GM21825 (cell line): ENCODE data around the gene DNMT1.

Experiments
- ATAC-seq: cut with Tn5 transposase; IDR thresholded peaks from one replicate; pipeline ENCODE4 v1.9.1; 2021; ENCODE audit warnings: mild to moderate bottlenecking, moderate library complexity; ENCODE audit not compliant: unreplicated experiment

Gene DNMT1

GRCh38 chr19:10100163-10100785, 94.5 kb downstream of the DNMT1 start:
- no peak for ATAC-seq

DNA sequence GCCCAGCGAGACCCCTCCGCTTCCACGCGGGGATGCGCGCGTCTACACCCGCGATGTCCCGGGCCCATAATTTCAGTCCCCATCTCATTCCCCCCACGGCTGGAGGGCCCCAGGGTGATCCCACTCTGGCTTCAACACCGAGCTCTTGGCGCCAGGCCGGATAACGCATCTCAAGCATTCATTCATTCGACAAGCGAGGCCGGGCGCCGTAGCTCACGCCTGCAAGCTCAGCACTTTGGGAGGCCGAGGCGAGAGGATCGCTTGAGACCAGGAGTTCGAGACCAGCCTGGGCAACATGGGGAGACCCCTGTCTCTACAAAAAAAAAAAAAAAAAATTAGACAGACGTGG, 98.2 kb downstream of the DNMT1 start:
- no peak for ATAC-seq

GRCh38 chr19:10095948-10096614, 98.7 kb downstream of the DNMT1 start:
- ATAC-seq = peak; percentile 64

DNA sequence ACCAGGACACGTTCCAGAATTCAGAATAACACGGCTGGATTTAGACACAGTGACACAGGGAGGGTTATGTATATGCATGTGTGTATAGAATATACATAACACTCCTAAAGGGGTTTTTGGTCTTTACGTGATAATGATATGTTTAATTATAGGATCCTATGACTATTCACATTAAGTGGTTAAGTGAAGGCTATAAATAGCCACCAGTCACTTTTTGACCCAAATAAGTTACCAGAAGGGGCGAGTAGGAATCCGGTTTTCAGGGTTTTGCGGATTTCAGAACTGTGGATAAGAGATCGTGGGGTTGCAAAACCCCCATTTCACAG, 99.2 kb downstream of the DNMT1 start:
- no peak for ATAC-seq

GRCh38 chr19:10093295-10094186, 101.2 kb downstream of the DNMT1 start:
- no peak for ATAC-seq

DNA sequence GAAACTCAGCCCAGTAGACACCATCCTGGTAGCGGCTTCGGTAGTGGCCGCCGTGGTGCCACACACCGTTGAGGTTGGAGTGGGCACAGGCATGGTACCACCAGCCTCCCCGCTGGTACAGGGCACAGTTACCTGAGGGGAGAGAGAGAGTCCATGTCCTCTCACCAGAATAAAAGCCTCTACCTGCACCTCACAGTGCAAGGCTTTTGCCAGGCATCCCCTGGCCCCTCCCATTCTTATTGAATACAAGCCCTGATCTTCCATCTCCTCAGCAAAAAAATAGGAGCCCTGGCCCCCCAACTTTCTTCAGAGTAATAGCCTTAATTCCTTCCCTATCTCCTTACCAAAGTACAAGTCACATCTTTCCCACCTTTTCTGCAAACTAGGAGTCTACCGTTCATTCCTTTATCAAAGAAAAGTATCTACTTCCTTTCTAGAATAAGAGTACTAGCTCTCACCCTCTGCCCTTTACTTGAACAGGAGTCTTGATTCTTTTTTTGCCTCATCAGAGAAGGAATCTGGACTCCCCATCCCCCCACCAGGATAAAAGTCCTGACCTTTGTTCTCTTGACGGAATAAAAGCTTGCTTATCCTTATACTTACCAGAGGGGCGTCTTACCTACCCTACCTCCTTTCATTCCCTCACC, 102.0 kb downstream of the DNMT1 start:
- no peak for ATAC-seq

GRCh38 chr19:10091895-10092641, 102.7 kb downstream of the DNMT1 start:
- no peak for ATAC-seq

DNA sequence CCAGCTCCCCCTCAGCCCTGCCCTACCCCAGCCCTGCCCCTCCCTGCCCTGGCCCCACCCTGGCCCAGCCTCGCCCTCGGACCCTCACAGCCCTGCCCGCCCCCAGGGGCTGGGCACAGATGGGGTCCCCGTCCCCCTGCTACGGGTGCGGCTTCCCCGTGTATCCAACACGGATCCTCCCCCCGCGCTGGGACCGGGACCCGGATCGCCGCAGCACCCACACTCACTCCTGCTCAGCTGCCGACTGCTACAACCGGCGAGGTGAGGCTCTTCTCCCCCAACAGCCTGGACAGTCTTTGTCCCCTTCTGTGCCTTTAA, 103.4 kb downstream of the DNMT1 start:
- no peak for ATAC-seq

DNA sequence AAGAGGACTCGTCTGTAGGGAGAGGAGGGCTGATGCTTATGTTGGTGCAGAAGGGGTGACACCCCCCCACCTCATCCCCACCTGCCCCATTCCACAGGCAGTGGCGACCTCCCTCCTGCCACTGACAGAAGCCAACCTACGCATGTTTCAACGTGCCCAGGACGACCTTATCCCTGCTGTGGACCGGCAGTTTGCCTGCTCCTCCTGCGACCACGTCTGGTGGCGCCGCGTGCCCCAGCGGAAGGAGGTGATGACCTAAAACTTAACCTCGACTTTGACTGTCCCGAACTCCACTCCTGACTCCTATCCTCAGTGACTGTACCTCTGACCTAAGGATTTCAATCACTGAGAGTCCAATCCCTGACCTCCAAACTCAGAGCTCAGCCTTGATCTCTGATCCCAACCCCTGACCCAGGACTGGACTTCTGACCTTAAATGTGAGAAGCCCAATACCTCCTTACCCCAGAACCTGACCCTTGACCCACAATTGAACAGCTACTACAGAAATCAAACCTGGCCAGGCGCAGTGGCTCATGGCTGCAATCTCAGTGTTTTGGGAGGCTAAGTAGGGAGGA, 104.9 kb downstream of the DNMT1 start:
- no peak for ATAC-seq

DNA sequence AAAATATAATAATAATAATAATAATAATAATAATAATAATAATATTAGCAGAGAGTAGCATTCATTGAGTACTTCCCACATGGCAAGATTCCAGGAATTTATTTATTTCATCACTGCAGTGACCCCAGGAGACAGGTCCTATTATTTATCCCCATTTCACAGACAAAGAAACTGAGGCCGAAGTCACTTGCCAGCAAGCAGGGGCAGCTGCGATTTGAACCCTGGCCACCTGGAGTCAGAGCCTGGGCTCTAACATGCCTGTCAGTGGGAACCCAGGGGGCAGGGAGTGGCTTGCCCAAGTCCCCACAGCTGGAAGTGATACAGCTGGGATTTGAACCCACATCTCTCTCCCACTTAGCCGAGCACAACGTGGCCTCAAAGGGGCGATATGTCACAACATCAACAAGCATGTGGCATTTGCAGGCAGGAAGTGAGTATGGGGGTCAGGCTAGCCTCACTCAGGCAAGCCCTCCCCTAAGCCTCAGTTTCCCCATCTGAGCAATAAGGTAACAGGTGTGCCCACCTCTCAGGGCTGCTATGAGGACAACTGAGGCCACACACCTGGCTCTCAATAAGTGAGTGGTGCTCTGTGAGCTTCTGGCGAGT, 105.7 kb downstream of the DNMT1 start:
- no peak for ATAC-seq

DNA sequence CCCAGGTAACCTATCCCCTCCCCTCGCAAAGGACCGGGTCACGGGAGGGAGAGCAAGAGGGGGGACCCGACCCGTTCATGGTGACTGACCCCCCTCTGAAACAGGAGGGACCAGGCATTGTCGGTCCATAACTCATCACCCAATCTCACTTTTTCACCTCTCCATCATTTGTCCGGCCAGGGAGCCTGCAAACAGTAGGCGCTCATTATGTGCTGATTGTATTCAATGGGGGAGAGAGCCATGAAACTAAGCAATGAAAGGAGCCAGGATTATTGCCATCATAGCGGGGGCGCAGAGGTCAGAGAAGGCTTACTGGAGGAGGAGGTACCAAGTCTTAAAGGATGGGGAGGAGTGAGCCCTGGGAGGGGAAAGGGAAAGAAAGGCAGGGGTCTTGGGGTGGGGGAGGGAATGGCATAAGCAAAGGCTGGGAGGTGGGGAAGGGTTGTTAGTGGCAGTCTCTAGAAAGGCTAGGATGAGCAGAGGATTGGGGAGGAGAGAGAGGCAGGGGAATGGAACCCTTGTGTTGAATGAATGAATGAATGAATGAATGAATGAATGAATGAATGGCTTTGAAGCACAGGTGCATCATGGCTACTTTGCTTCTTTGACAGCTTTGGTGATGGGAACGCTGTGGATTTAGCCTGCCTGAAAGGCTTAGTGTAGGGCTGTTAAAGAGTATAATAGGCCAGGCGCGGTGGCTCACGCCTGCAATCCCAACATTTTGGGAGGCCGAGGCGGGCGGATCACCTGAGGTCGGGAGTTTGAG, 107.3 kb downstream of the DNMT1 start:
- no peak for ATAC-seq

DNA sequence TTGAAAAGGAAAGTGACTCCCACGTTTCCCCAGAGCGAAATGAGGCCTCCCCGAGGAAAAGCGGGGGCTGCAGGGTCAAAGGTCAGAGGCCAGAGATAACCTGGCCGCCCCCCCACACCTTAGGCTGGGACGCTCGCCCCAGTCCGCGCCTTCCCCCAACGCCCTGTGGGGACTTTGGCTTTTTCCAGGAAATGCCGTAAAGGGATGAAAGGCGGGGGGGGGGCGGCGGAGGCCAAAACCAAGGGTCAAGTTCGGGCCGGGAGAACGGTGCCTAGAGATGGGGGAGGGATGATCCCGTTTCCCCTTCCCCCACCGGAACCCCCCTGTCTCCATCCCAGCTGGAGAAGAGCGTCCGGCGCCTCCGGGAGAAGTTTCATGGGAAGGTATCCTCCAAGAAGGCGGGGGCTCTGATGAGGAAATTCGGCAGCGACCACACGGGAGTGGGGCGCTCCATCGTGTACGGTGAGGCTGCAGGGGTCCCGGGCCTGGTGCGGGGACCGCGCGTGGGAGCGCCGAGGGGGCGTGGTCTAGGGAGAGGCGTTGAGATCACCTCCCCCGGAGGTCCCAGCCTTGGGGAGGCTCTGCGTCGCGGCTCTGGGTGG, 108.1 kb downstream of the DNMT1 start:
- ATAC-seq = no peak

- peak; percentile 81 for ATAC-seq
Observed at GRCh38 chr19:10085641-10086590, 108.8 kb downstream of the DNMT1 start, which contains the start of gene SHFL. TSS of gene SHFL (plus strand) at chr19:10086317. CDS start at chr19:10086428, 111 bp downstream.

DNA sequence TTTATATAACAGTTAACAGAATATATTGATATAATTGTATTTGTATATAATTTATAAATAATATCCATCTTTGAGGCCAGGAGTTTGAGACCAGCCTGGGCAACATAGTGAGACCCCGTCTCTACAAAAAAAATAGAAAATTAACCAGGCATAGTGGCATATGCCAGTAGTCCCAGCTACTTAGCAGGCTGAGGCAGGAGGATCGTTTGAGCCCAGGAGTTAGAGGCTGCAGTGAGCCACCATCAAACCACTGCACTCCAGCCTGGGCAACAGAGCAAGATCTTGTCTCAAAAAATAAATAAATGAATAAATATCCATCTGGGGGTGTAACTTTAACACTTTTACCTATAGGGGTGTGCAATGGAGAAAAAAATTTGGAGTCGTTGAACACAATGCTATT, 110.0 kb downstream of the DNMT1 start:
- ATAC-seq = no peak

GRCh38 chr19:10083911-10084310, 110.8 kb downstream of the DNMT1 start:
- ATAC-seq = no peak
